HepG2 (cell line): ENCODE measurements around the gene UBE2Q1. TPM values are rescaled to one million over a fixed set of nuclear protein-coding genes. Genes with fewer than 3 reads are reported as not detected.

Experiments
- ATF1 ChIP-seq: IDR thresholded peaks from 2 replicates; pipeline ENCODE4 v1.6.1; 2016; ENCODE audit warnings: mild to moderate bottlenecking, control low read depth
- ATRX ChIP-seq: sonication (generic); formaldehyde crosslinking; IDR thresholded peaks from 2 replicates; pipeline ENCODE4 v1.4.0; 2020; ENCODE audit warnings: missing genetic modification reagents, borderline replicate concordance
- DBP ChIP-seq: sonication (generic); formaldehyde crosslinking; IDR thresholded peaks from 2 replicates; pipeline ENCODE4 v1.4.0; 2020; ENCODE audit warnings: missing genetic modification reagents; ENCODE audit errors: not compliant biosample characterization
- ELF1 ChIP-seq: sonication (generic); formaldehyde crosslinking; IDR thresholded peaks from 2 replicates; pipeline ENCODE4 v1.4.0; 2020; ENCODE audit warnings: missing genetic modification reagents
- ERF ChIP-seq: IDR thresholded peaks from 2 replicates; pipeline ENCODE4 v1.6.1; 2018; ENCODE audit warnings: missing biosample characterization, missing genetic modification reagents
- NFATC3 ChIP-seq: sonication (generic); formaldehyde crosslinking; IDR thresholded peaks from 2 replicates; pipeline ENCODE4 v1.5.1; 2020; ENCODE audit warnings: mild to moderate bottlenecking, missing genetic modification reagents
- NFKBIZ ChIP-seq: IDR thresholded peaks from 2 replicates; pipeline ENCODE4 v1.6.1; 2018; ENCODE audit warnings: missing genetic modification reagents, missing compliant biosample characterization
- PHF5A ChIP-seq: IDR thresholded peaks from one replicate; pipeline ENCODE4 v1.6.1; 2018; ENCODE audit warnings: low read depth, missing genetic modification reagents; ENCODE audit not compliant: unreplicated experiment
- POLR2A ChIP-seq, 2 experiments: IDR thresholded peaks; 2 replicates each; pipeline ENCODE4 v1.6.1; 2011; ENCODE audit warnings: low read depth in 2 of 2, low read length in 2 of 2, mild to moderate bottlenecking in 1 of 2, moderate library complexity in 1 of 2; ENCODE audit not compliant: insufficient read depth in 1 of 2
- RAD21 ChIP-seq: fragments of 450-650 bp; formaldehyde crosslinking; IDR thresholded peaks from 2 replicates; pipeline ENCODE4 v1.5.0; 2020; ENCODE audit warnings: mild to moderate bottlenecking
- SRSF9 ChIP-seq: fragments of 200-400 bp; formaldehyde crosslinking; IDR thresholded peaks from 2 replicates; pipeline ENCODE4 v1.6.1; 2018; ENCODE audit warnings: borderline replicate concordance, mild to moderate bottlenecking, low read depth, low read length; ENCODE audit not compliant: insufficient read depth, poor library complexity, severe bottlenecking
- TCF7 ChIP-seq: sonication (generic); IDR thresholded peaks from 2 replicates; pipeline ENCODE4 v1.6.1; 2016; ENCODE audit warnings: antibody characterized with exemption, low read depth
- TOE1 ChIP-seq: sonication (generic); formaldehyde crosslinking; IDR thresholded peaks from 2 replicates; pipeline ENCODE4 v1.4.0; 2020; ENCODE audit warnings: mild to moderate bottlenecking, missing genetic modification reagents
- ZNF138 ChIP-seq: sonication (generic); formaldehyde crosslinking; IDR thresholded peaks from 2 replicates; pipeline ENCODE4 v1.5.0; 2020; ENCODE audit warnings: mild to moderate bottlenecking, low read depth, missing genetic modification reagents
- ZNF251 ChIP-seq: sonication (generic); formaldehyde crosslinking; IDR thresholded peaks from 2 replicates; pipeline ENCODE4 v1.9.0; 2021; ENCODE audit warnings: mild to moderate bottlenecking, missing genetic modification reagents
- ZNF274 ChIP-seq: sonication (generic); formaldehyde crosslinking; IDR thresholded peaks from 2 replicates; pipeline ENCODE4 v1.5.1; 2020; ENCODE audit warnings: mild to moderate bottlenecking, missing genetic modification reagents
- ZNF432 ChIP-seq: sonication (generic); formaldehyde crosslinking; IDR thresholded peaks from 2 replicates; pipeline ENCODE4 v1.5.0; 2020; ENCODE audit warnings: missing genetic modification reagents, mild to moderate bottlenecking, borderline replicate concordance
- ZNF652 ChIP-seq: IDR thresholded peaks from 2 replicates; pipeline ENCODE4 v1.6.1; 2016; ENCODE audit warnings: low read depth, borderline replicate concordance
- polyA plus RNA-seq, 8 experiments: library from polyadenylated mRNA; depleted of rRNA in 3 of 8; stranded (reverse) in 7 of 8; unstranded in 1 of 8; fragments of >200 nt; fragmentation: Illumina TruSeq in 4 of 8; extraction: Trizol in 4 of 8; gene quantifications; 2 replicates each; pipeline versions ENCODE4 v1.2.1 to v1.2.3, GENCODE V29; 2011 to 2016; ENCODE audit warnings: low read depth in 4 of 8, missing spikeins in 1 of 8, mixed read lengths in 1 of 8; ENCODE audit not compliant: insufficient read depth in 1 of 8
- total RNA-seq, 5 experiments: library from RNA; depleted of rRNA; stranded (reverse); fragments of >200 nt; fragmentation: Illumina TruSeq; extraction: Trizol; gene quantifications; 2 replicates each; pipeline ENCODE4 v1.2.3, GENCODE V29; 2016; ENCODE audit warnings: low read depth in 1 of 5
- TF ChIP-seq, protein P1 (sequence below): sonication (generic); formaldehyde crosslinking; IDR thresholded peaks from 2 replicates; pipeline ENCODE4 v1.5.0; 2020; ENCODE audit warnings: mild to moderate bottlenecking, missing genetic modification reagents, moderate library complexity
- TF ChIP-seq, protein P2 (sequence below): sonication (generic); formaldehyde crosslinking; IDR thresholded peaks from 2 replicates; pipeline ENCODE4 v1.4.0; 2020; ENCODE audit warnings: missing genetic modification reagents
- TF ChIP-seq, protein P3 (sequence below): sonication (generic); formaldehyde crosslinking; IDR thresholded peaks from 2 replicates; pipeline ENCODE4 v1.4.0; 2020; ENCODE audit warnings: mild to moderate bottlenecking, missing genetic modification reagents

The UBE2Q1 gene
- total and polyA plus RNA-seq, 2 of the 13 experiments (the other 11 are each of a cell fraction or from before 2014, with no cell fraction given), result 11.7 to 41.7 TPM

- TF ChIP-seq ZNF138 (CRISPR knock-in tag) (peak; percentile 97), NFKBIZ (CRISPR knock-in tag) (peak; percentile 87; the same call in 1 of the 2 replicates), ZNF652 (CRISPR knock-in tag) (0 out of 2 replicates have a peak, but pooled peaks have one; percentile 10), RAD21 (CRISPR knock-in tag) (0 out of 2 replicates have a peak, but pooled peaks have one; percentile 30), ERF (CRISPR knock-in tag) (peak; percentile 98), ZNF274 (CRISPR knock-in tag) (peak; percentile 99), ATRX (CRISPR knock-in tag) (no peak), ZNF251 (CRISPR knock-in tag) (peak; percentile 95), ATF1 (CRISPR knock-in tag) (peak; percentile 54; the same call in 1 of the 2 replicates), SRSF9 (no peak), NFATC3 (CRISPR knock-in tag) (peak; percentile 67; the same call in 1 of the 2 replicates), POLR2A (IDR thresholded peaks at IDR 0.05; ENCODE audit: insufficient read depth in 1 of 2, low read depth in 2 of 2, low read length in 2 of 2) (peak; percentile 42 to 65; a peak in 3 of 4 replicates), TCF7 (no peak), ZNF432 (CRISPR knock-in tag) (no peak), DBP (CRISPR knock-in tag) (peak; percentile 94), TOE1 (no peak; the same call in 1 of the 2 replicates), PHF5A (CRISPR knock-in tag) (no peak), ELF1 (CRISPR knock-in tag) (peak; percentile 66)
- TF ChIP-seq, protein P1, sequence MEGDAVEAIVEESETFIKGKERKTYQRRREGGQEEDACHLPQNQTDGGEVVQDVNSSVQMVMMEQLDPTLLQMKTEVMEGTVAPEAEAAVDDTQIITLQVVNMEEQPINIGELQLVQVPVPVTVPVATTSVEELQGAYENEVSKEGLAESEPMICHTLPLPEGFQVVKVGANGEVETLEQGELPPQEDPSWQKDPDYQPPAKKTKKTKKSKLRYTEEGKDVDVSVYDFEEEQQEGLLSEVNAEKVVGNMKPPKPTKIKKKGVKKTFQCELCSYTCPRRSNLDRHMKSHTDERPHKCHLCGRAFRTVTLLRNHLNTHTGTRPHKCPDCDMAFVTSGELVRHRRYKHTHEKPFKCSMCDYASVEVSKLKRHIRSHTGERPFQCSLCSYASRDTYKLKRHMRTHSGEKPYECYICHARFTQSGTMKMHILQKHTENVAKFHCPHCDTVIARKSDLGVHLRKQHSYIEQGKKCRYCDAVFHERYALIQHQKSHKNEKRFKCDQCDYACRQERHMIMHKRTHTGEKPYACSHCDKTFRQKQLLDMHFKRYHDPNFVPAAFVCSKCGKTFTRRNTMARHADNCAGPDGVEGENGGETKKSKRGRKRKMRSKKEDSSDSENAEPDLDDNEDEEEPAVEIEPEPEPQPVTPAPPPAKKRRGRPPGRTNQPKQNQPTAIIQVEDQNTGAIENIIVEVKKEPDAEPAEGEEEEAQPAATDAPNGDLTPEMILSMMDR (CRISPR knock-in tag), result 0 out of 2 replicates have a peak, but pooled peaks have one; percentile 19
- TF ChIP-seq, protein P2, sequence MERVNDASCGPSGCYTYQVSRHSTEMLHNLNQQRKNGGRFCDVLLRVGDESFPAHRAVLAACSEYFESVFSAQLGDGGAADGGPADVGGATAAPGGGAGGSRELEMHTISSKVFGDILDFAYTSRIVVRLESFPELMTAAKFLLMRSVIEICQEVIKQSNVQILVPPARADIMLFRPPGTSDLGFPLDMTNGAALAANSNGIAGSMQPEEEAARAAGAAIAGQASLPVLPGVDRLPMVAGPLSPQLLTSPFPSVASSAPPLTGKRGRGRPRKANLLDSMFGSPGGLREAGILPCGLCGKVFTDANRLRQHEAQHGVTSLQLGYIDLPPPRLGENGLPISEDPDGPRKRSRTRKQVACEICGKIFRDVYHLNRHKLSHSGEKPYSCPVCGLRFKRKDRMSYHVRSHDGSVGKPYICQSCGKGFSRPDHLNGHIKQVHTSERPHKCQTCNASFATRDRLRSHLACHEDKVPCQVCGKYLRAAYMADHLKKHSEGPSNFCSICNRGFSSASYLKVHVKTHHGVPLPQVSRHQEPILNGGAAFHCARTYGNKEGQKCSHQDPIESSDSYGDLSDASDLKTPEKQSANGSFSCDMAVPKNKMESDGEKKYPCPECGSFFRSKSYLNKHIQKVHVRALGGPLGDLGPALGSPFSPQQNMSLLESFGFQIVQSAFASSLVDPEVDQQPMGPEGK, result no peak
- TF ChIP-seq, protein P3, sequence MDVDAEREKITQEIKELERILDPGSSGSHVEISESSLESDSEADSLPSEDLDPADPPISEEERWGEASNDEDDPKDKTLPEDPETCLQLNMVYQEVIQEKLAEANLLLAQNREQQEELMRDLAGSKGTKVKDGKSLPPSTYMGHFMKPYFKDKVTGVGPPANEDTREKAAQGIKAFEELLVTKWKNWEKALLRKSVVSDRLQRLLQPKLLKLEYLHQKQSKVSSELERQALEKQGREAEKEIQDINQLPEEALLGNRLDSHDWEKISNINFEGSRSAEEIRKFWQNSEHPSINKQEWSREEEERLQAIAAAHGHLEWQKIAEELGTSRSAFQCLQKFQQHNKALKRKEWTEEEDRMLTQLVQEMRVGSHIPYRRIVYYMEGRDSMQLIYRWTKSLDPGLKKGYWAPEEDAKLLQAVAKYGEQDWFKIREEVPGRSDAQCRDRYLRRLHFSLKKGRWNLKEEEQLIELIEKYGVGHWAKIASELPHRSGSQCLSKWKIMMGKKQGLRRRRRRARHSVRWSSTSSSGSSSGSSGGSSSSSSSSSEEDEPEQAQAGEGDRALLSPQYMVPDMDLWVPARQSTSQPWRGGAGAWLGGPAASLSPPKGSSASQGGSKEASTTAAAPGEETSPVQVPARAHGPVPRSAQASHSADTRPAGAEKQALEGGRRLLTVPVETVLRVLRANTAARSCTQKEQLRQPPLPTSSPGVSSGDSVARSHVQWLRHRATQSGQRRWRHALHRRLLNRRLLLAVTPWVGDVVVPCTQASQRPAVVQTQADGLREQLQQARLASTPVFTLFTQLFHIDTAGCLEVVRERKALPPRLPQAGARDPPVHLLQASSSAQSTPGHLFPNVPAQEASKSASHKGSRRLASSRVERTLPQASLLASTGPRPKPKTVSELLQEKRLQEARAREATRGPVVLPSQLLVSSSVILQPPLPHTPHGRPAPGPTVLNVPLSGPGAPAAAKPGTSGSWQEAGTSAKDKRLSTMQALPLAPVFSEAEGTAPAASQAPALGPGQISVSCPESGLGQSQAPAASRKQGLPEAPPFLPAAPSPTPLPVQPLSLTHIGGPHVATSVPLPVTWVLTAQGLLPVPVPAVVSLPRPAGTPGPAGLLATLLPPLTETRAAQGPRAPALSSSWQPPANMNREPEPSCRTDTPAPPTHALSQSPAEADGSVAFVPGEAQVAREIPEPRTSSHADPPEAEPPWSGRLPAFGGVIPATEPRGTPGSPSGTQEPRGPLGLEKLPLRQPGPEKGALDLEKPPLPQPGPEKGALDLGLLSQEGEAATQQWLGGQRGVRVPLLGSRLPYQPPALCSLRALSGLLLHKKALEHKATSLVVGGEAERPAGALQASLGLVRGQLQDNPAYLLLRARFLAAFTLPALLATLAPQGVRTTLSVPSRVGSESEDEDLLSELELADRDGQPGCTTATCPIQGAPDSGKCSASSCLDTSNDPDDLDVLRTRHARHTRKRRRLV (CRISPR knock-in tag), result 0 out of 2 replicates have a peak, but pooled peaks have one; percentile 72
Measured at GRCh38 chr1:154558720-154559465, 431 bp upstream of the UBE2Q1 start (continued).
